ENCODE results near the gene RPL19.

Gene RPL19

DNA sequence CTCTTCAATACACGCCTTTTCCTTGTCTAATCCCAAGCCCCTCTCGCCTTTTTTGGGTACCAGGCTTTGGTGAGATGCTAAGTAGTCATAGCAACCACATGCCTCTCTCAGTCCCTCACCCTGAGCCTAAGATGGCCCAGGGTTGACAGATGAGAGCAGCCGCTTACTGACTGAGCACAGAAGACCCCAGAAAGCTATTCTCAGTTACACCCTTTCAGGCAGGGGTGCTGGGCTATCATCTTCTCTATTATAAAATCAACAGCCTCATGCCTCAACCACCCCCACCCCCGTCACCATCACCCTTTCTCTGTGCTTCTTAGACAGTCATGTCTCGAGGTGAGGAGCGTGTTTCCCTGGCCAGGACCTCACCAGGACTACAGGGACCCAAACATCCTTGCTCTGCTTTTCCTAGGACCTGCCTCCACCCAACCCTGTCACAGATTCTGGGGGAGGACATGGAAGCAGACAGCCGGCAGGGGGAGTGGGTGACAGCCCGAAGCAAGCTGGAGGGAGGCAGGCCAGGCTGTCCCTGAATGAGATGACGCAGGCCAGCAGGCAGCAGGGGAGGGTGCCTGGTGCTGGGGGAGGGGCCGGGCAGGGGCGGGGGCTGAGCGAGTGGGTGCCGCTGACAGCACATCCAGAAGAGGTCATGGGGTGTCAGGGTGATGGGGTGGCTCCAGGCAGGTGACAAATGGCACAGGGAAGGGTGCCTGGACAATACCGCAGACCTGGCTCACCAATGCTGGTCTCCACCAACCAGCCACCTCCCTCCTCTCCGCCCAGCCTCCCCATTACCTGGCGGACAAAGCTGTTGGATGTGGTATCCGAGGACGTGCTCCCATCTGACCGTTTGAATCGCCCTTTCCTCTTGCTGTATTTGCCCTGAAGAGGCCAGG, 5.7 kb upstream of the RPL19 start:
- peak overlapping the region; percentile 18; the same call in 1 of the 2 replicates for H3K4me3 ChIP-seq (ENCODE audit: low read depth, low read length)
- TF ChIP-seq, protein P1, sequence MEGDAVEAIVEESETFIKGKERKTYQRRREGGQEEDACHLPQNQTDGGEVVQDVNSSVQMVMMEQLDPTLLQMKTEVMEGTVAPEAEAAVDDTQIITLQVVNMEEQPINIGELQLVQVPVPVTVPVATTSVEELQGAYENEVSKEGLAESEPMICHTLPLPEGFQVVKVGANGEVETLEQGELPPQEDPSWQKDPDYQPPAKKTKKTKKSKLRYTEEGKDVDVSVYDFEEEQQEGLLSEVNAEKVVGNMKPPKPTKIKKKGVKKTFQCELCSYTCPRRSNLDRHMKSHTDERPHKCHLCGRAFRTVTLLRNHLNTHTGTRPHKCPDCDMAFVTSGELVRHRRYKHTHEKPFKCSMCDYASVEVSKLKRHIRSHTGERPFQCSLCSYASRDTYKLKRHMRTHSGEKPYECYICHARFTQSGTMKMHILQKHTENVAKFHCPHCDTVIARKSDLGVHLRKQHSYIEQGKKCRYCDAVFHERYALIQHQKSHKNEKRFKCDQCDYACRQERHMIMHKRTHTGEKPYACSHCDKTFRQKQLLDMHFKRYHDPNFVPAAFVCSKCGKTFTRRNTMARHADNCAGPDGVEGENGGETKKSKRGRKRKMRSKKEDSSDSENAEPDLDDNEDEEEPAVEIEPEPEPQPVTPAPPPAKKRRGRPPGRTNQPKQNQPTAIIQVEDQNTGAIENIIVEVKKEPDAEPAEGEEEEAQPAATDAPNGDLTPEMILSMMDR (IDR thresholded peaks at IDR 0.05; ENCODE audit: insufficient read depth, low read length, missing control alignments) = peak; percentile 73
- DNase-seq (ENCODE audit: low read depth, low spot score) = no peak
- ChIA-PET CTCF (interaction anchor here (0.6 to 9.2 kb wide), 13 partner anchors 8 to 394 kb away, joined by 3 to 76 read pairs (median 5); partner anchors contain the start of gene ARL5C), POLR2A (no interaction called here)

DNA sequence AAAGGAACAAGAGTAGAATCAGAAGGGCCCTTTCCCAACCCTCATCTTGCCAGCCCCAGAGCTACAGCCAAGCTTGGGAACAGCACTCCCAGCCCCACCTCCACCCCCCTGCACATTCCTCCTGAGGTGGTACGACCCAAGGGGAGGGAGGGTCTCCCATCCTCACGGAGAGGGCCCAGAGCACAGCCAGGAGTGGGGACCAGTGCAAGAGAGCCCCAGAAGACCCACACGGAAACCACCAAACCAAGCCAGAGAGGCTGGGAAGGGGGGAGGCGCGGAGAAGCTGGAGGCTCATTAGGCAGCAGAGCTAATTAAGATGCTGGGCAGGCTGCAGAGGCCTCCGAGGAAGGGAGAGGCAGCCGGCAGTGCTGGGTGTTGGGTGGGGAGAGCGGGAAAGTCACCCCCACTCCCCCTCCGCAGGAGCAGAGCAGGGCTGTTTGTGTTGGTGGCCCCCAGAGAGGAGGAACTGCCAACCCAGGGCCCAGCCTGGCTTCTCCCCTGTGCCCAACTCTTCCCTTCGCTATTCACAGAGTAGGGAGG, 5.0 kb upstream of the RPL19 start:
- TF ChIP-seq, protein P1 (IDR thresholded peaks at IDR 0.05; ENCODE audit: insufficient read depth, low read length, missing control alignments) = no peak
- ChIA-PET CTCF (interaction anchor here (0.6 to 9.2 kb wide), 12 partner anchors 9 to 393 kb away, joined by 3 to 76 read pairs (median 5); partner anchors contain the start of gene ARL5C), POLR2A (no interaction called here)
- DNase-seq (ENCODE audit: low read depth, low spot score) = no peak
- peak overlapping the region; percentile 78 for H3K4me3 ChIP-seq (ENCODE audit: low read depth, low read length)

DNA sequence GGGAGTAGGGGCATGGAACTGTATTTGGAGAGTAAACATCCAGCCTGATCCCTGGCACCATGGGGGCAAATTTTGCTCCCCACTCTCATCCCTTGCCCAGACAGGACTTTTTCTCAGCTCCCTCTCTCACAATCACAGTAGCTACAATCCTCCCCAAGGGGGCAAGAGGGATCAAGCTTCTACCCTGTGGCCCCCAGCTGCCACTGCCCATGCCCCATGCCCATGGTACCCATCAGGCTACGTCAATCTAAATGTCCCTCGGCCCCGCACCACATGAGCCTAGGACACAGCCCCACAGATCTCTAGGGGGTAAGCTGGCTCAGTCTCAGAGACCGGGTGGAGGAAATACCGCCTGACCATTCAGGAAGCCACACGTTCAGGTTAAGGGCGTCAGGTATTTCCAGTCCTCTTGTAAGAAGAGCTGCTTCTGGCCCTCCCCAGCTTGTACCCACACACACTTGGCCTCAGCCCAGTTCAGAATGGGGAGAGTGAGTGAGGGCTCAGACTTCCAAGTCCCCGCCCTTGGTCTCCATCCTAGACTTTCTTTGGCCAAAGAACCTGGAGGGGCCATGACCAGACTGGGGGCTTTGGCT, 4.4 kb upstream of the RPL19 start:
- CTCF ChIA-PET = interaction anchor here (1.2 to 9.2 kb wide), 8 partner anchors 10 to 212 kb away, joined by 5 to 76 read pairs (median 8); partner anchors contain the start of gene ARL5C
- POLR2A ChIA-PET = no interaction called here
- H3K4me3 ChIP-seq (ENCODE audit: low read depth, low read length) = peak overlapping the region; percentile 78

DNA sequence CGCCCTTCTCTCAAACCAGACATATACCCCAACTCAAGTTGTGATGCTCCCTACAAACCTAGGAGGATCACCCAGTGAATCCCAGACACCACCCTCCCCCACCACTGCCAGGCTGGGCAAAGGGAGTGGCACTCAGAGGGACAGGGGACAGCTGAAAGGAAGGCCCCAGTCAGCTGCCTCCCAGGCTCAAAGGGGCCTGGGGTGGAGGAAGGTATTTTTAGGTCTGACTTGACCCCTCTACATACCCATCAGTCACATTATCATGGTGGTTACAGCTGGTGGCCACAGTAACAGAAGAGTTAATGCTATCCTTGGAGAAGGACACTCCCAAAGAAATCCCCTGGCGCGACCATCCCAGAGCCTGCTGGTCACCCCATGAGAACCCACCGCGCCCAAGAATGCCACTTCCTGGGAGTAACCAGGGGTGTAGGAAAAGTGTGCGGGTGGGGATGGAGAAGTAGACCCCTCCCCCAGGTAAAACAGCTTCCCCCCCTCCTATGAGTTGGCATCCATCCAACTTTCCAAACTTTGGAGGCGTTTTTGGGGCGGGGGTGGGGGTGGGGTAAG, 3.8 kb upstream of the RPL19 start:
- ChIA-PET CTCF (interaction anchor here (1.0 to 9.2 kb wide), 7 partner anchors 10 to 213 kb away, joined by 3 to 76 read pairs (median 10); no protein-coding TSS in a partner anchor), POLR2A (no interaction called here)
- TF ChIP-seq, protein P1 (IDR thresholded peaks at IDR 0.05; ENCODE audit: insufficient read depth, low read length, missing control alignments) = no peak
- H3K4me3 ChIP-seq (ENCODE audit: low read depth, low read length) = peak overlapping the region; percentile 78
- DNase-seq (ENCODE audit: low read depth, low spot score) = no peak

More for the DNA sequence above, 4.4 kb upstream of the RPL19 start:
- DNase-seq (ENCODE audit: low read depth, low spot score) = no peak
- TF ChIP-seq, protein P1 (IDR thresholded peaks at IDR 0.05; ENCODE audit: insufficient read depth, low read length, missing control alignments) = no peak

DNA sequence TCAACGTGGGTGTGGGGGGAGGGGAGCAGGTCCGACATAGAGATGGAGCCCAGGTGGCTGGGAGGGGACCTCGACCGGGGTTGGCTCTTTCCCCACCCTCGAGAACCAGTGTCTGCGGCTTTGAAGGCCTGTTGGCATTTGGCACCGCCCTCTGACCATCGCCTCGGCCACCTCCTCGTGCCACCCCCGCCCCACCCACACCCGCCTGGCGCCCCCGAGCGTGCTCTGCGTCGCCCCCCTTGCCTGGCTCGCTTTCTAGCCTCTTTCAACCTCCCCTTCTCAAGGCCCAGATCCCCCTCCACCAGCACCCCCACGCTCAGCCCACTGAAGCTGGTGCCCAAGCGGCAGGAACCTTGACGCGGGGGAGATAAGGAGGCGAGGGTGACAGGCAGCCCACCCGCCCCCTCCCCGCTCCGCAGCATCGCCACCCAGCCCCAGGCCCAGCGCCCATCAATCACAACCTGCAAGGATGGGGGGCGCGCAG, 3.2 kb upstream of the RPL19 start:
- peak overlapping the region; percentile 78 for H3K4me3 ChIP-seq (ENCODE audit: low read depth, low read length)
- TF ChIP-seq, protein P1 (IDR thresholded peaks at IDR 0.05; ENCODE audit: insufficient read depth, low read length, missing control alignments) = no peak
- ChIA-PET POLR2A (no interaction called here), CTCF (interaction anchor here (1.0 to 9.2 kb wide), 6 partner anchors 11 to 213 kb away, joined by 3 to 76 read pairs (median 8); no protein-coding TSS in a partner anchor)
- DNase-seq (ENCODE audit: low read depth, low spot score) = no peak

Measured in AG04449 (cell line).